HG03108 (cell line): Measurements from ENCODE around the gene CCDC83.
"Not testable (repeated sequence)": the region's sequence is repeated elsewhere in the genome, so short reads cannot be mapped to it uniquely, and the experiment has no call there.

Experiments
- ATAC-seq: cut with Tn5 transposase; IDR thresholded peaks from one replicate; pipeline ENCODE4 v1.9.1; 2021; ENCODE audit warnings: moderate library complexity; ENCODE audit not compliant: unreplicated experiment

The CCDC83 gene

DNA sequence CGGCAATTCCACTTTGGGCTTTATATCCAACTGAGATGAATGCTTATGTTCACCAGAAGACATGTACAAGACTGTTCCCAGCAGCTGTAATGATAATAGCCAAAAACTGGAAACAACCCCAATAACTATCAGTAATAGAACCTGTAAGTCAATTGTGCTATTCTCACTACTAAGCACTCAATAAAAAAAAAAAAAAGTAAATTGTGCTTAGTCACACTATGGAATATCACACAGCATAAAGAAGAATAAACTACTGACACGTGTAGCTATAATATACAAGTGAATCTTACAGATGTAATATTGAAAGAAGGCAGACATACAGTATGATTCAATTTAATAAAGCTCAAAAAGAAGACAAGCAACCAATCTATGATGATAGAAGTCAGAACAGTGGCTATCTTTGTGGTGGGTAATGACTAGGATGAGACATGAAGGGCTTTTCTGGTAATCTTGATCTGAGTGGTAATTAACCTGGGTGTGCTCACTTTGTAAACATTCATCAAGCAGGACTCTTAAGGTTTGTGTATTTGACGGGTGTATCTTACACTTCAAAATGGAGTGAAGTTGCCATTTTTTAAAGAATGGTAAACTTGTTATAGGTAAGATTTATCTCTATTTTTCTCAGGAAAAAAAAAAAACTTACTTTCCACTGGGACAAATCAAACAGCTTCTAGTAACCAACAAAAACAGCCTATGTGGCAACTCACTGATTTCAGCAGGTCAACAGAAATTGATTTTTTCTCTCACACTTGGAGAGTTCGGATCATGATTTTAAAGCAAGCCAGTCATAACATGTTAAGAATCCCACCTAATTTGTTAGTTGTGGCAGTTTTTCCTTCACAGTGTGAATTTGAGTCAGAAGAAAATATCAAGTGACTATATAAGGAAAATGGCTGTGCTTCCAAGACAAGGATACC lies 84.2 kb downstream of the CCDC83 start:
- no peak for ATAC-seq

GRCh38 chr11:85941380-85941973 lies 86.3 kb downstream of the CCDC83 start:
- ATAC-seq, result no peak

- no peak for ATAC-seq
These were observed 90.1 kb downstream of the CCDC83 start for GRCh38 chr11:85945296-85945695.

- no peak for ATAC-seq
These were observed 90.6 kb downstream of the CCDC83 start for GRCh38 chr11:85945788-85946187.

- ATAC-seq, result no peak
These were observed 91.0 kb downstream of the CCDC83 start for GRCh38 chr11:85946221-85946620.

GRCh38 chr11:85947431-85948272 lies 92.5 kb downstream of the CCDC83 start:
- ATAC-seq, result peak; percentile 48

DNA sequence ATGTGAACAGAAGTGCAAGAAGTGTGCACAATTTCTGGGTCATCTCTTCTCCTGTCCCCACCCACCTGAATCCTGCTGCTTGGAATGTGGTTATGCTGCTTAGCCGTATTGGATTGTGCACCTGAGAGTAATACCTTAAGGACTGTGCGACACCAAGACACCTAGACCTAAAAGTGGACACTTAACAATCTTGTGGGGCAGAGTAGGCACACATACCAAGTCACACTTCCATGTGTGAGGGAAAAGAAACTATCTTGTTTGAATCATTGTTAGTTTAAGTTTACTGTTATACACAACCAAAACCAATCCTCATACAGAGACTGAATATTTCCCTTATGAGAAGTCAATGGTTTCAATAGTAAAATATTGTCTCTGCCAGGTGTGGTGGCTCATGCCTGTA lies 93.7 kb downstream of the CCDC83 start:
- ATAC-seq, result peak; percentile 35

DNA sequence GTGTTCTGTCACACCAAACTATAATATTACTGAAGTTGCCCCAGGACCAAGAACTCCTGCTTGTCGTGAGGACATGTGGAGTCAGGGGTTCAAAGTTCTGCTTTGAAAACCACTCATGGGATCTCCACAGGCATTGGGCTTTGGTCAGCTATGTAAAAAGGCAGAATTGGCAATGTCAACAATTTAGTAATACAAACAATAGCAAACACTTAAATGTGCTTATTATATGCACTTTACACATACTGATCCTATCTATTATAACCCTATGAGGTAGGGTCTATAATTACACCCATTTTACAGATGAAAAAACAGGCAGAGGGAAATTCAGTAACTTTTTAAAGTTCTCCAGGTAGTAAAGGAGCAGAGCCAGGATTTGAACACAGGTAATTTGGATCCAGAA lies 94.6 kb downstream of the CCDC83 start:
- no peak for ATAC-seq

DNA sequence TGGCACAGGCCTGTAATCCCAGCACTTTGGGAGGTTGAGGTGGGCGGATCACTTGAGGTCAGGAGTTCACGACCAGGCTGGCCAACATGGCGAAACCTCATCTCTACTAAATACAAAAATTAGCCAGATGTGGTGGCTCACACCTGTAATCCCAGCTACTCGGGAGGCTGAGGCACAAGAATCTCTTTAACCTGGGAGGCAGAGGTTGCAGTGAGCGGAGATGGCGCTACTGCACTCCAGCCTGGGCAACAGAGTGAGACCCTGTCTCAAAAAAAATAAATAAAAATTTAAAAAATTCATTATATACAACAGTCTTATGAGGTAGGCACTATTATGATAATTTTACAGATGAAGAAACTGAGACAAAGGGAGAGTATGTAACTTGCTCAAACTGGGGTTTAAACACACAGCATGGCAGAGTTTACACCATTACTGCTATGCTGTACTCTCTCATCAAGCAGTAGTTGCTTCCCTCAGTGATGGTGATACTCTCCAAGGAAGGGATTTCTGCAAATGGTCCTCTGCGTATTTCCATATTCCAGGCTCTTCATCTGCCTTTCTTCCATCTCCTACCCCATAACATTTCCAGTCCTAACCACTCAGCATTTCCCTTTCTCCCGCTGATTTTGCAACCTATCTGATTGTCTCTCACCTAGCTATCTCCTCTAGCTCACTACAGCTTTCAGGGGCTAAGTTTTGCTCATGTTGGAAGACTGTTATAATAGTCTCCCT lies 95.3 kb downstream of the CCDC83 start:
- no peak for ATAC-seq

GRCh38 chr11:85951049-85951405 lies 95.8 kb downstream of the CCDC83 start:
- no peak for ATAC-seq

DNA sequence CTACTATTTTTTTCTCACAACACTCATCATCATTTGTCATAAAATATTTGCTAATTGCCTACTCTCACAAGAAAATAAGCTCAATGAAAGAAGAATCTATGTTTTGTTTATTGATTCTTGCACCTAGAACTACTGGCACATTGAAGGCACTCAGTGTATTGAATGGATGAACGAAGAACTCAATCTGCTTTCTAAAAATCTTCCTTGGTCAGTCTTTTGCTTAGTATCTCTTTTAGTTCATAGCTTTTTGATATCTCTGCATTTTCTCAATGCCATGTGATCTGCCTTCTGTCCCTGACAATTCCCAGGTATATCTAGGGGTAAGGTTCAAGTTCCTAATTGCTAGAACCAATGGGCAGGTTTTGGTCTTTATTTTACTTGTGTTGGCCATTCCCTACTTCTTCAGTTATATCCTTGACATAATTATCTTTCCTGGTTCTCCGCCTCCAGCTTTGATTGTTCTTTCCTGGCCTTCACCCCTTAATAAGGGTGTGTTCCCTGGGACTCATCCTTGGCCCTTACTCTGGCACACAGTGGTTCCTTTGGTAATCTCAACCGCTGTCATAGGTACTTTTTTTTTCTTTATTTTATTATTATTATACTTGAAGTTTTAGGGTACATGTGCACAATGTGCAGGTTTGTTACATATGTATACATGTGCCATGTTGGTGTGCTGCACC lies 96.4 kb downstream of the CCDC83 start:
- ATAC-seq, result no peak

DNA sequence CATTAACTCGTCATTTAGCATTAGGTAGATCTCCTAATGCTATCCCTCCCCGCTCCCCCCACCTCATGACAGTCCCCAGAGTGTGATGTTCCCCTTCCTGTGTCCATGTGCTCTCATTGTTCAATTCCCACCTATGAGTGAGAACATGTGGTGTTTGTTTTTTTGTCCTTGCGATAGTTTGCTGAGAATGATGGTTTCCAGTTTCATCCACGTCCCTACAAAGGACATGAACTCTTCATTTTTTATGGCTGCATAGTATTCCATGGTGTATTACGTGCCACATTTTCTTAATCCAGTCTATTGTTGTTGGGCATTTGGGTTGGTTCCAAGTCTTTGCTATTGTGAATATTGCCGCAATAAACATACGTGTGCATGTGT lies 96.9 kb downstream of the CCDC83 start:
- ATAC-seq, result not testable (repeated sequence)

DNA sequence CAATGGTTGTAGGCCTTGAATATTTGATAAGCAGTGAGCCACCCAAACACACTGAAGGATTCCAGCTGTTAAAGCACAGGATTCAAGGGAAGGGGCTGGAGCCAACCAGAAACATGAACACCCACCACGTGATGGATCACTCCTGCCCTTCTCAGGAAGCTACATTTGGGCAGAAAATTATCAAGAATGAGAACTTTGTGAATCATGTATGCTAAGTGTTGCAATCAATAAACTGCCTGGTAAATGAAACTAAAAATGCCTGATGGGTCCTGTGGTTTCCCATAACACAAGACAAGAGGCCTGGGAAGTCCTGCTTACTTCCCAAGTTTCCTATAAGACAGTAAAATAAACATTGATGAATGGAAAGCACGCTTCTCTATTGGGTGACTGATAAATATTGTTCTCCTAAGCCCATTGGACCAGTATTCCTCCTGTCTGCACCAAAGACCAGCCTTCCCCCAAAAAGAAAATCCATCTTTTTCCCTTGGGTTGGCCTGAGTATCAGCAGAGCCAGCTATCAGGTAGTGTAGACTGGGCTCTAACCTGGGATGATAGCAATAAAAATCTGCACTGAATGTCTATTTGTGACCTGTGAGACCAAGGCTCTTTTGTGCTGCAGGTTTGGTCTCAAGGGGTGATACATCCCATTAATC lies 98.4 kb downstream of the CCDC83 start:
- ATAC-seq, result no peak

- ATAC-seq, result no peak
These were observed 100.3 kb downstream of the CCDC83 start for GRCh38 chr11:85955531-85955930.

GRCh38 chr11:85960678-85961077 lies 105.5 kb downstream of the CCDC83 start:
- no peak for ATAC-seq

- no peak for ATAC-seq
These were observed 105.9 kb downstream of the CCDC83 start for GRCh38 chr11:85961130-85961529.

- no peak for ATAC-seq
These were observed 106.8 kb downstream of the CCDC83 start for GRCh38 chr11:85961930-85962363.

DNA sequence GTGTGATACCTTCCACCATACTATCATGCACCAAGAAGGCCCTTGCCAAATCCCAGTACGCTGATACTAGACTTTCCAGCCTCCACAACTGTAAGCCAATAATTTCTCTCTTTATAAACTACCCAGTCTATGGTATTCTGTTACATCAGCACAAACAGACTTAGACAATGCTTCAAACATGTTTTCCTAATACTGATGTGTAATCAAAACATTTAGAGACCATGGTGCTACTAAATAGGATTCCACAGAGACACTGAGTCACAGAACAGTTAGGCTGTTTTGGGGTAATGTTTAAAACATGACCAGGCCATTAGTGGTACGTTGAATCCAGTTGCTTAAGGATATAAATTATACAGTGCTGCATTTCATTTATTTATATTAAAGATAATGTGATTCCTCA lies 110.0 kb downstream of the CCDC83 start:
- no peak for ATAC-seq

GRCh38 chr11:85967457-85967856 lies 112.3 kb downstream of the CCDC83 start:
- no peak for ATAC-seq
